ENCODE measurements around the gene MED25. TPM values are rescaled to one million over a fixed set of nuclear protein-coding genes. Genes with fewer than 3 reads are reported as not detected.

The MED25 gene
- total RNA-seq, 1 experiment from 2014 or later = 81.2 TPM

DNA sequence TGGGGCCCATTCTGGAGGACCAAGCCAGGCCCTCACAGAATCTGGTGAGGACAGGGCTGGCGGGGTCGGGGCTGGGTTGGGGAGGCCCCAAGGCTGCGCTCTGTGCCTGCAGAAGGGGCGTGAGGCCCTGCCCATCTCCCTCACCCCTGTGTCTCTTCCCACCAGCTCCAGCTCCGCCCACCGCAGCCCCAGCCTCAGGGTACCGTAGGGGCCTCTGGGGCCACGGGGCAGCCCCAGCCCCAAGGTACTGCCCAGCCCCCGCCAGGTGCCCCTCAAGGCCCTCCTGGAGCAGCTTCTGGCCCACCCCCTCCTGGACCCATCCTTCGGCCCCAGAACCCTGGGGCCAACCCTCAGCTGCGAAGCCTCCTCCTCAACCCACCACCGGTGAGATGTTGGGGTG is 17.5 kb downstream of the MED25 start:
- DNase-seq (ENCODE audit: low spot score) = no peak
- no peaks in the 10 kb centered on the region for H3K27me3 Mint-ChIP-seq (ENCODE audit: low read depth)
- POLR2A ChIA-PET = no interaction called here
- no peak for ATAC-seq
- TF ChIP-seq FOXP1 (CRISPR knock-in tag; IDR thresholded peaks at IDR 0.05; ENCODE audit: borderline replicate concordance) (no peak), ZNF219 (CRISPR knock-in tag; IDR thresholded peaks at IDR 0.05; ENCODE audit: borderline replicate concordance) (no peak), SMAD3 (CRISPR knock-in tag; IDR thresholded peaks at IDR 0.05; ENCODE audit: borderline replicate concordance) (no peak), ATF3 (CRISPR knock-in tag; conservative IDR thresholded peaks at IDR 0.05) (no peak), EMX1 (CRISPR knock-in tag; IDR thresholded peaks at IDR 0.05) (no peak), TCF7 (CRISPR knock-in tag; IDR thresholded peaks at IDR 0.05; ENCODE audit: low read depth) (no peak), RORB (CRISPR knock-in tag; IDR thresholded peaks at IDR 0.05) (no peak)
- TF ChIP-seq, protein P1, sequence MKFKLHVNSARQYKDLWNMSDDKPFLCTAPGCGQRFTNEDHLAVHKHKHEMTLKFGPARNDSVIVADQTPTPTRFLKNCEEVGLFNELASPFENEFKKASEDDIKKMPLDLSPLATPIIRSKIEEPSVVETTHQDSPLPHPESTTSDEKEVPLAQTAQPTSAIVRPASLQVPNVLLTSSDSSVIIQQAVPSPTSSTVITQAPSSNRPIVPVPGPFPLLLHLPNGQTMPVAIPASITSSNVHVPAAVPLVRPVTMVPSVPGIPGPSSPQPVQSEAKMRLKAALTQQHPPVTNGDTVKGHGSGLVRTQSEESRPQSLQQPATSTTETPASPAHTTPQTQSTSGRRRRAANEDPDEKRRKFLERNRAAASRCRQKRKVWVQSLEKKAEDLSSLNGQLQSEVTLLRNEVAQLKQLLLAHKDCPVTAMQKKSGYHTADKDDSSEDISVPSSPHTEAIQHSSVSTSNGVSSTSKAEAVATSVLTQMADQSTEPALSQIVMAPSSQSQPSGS (CRISPR knock-in tag; IDR thresholded peaks at IDR 0.05; ENCODE audit: borderline replicate concordance, low read depth) = no peak
- TF ChIP-seq, protein P2, sequence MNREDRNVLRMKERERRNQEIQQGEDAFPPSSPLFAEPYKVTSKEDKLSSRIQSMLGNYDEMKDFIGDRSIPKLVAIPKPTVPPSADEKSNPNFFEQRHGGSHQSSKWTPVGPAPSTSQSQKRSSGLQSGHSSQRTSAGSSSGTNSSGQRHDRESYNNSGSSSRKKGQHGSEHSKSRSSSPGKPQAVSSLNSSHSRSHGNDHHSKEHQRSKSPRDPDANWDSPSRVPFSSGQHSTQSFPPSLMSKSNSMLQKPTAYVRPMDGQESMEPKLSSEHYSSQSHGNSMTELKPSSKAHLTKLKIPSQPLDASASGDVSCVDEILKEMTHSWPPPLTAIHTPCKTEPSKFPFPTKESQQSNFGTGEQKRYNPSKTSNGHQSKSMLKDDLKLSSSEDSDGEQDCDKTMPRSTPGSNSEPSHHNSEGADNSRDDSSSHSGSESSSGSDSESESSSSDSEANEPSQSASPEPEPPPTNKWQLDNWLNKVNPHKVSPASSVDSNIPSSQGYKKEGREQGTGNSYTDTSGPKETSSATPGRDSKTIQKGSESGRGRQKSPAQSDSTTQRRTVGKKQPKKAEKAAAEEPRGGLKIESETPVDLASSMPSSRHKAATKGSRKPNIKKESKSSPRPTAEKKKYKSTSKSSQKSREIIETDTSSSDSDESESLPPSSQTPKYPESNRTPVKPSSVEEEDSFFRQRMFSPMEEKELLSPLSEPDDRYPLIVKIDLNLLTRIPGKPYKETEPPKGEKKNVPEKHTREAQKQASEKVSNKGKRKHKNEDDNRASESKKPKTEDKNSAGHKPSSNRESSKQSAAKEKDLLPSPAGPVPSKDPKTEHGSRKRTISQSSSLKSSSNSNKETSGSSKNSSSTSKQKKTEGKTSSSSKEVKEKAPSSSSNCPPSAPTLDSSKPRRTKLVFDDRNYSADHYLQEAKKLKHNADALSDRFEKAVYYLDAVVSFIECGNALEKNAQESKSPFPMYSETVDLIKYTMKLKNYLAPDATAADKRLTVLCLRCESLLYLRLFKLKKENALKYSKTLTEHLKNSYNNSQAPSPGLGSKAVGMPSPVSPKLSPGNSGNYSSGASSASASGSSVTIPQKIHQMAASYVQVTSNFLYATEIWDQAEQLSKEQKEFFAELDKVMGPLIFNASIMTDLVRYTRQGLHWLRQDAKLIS (CRISPR knock-in tag; IDR thresholded peaks at IDR 0.05; ENCODE audit: borderline replicate concordance) = no peak
- TF ChIP-seq, protein P3, sequence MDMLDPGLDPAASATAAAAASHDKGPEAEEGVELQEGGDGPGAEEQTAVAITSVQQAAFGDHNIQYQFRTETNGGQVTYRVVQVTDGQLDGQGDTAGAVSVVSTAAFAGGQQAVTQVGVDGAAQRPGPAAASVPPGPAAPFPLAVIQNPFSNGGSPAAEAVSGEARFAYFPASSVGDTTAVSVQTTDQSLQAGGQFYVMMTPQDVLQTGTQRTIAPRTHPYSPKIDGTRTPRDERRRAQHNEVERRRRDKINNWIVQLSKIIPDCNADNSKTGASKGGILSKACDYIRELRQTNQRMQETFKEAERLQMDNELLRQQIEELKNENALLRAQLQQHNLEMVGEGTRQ (CRISPR knock-in tag; IDR thresholded peaks at IDR 0.05) = no peak
- CTCF ChIA-PET = interaction anchor here (0.6 to 1.0 kb wide), 2 partner anchors 64 to 68 kb away, joined by 3 read pairs; partner anchors contain the start of gene AP2A1
- no peak overlapping the region for H3K27ac Mint-ChIP-seq
- H3K36me3 Mint-ChIP-seq = peaks cover 53% of the 10 kb centered on the region
- no peaks in the 10 kb centered on the region for H3K4me1 Mint-ChIP-seq
- H3K9me3 Mint-ChIP-seq = no peaks in the 10 kb centered on the region
- H3K4me3 Mint-ChIP-seq = no peak overlapping the region

DNA sequence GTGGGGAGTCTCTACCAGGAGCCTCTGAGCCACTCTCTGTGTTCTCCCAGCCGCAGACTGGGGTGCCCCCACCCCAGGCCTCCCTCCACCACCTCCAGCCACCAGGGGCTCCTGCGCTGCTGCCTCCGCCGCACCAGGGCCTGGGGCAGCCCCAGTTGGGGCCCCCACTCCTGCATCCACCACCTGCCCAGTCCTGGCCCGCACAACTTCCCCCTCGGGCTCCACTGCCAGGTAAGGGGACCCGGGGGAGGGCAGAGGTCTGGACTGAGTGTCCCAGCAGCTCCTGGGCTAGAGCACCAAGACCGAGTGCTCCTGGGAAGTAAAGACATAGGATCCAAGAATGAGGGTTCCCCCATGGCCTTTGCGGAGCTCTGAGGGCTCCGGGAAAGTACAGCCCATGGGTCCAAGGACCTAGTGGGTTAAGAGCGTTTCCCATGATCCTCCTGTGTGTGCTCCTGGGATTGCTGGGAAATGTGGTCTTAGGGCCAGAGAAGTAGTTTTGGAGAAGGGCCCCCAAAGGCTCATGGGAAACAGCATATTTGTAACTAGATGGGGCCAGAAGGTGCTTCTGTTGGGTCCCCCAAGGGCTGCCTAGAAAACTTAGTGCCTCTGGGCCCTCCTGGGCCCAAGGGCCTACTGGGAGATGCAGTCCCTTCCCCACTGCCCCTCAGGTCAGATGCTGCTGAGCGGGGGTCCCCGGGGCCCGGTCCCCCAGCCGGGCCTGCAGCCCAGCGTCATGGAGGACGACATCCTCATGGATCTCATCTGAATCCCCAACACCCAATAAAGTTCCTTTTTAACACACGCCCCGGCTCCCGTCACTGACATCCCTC is 18.3 kb downstream of the MED25 start:
- CTCF ChIA-PET = interaction anchor here (0.6 to 1.0 kb wide), 2 partner anchors 65 to 69 kb away, joined by 3 read pairs; partner anchors contain the start of gene AP2A1
- no peak for DNase-seq (ENCODE audit: low spot score)
- peaks cover 55% of the 10 kb centered on the region for H3K36me3 Mint-ChIP-seq
- no peak overlapping the region for H3K4me3 Mint-ChIP-seq
- no peak overlapping the region for H3K27ac Mint-ChIP-seq
- no peaks in the 10 kb centered on the region for H3K27me3 Mint-ChIP-seq (ENCODE audit: low read depth)
- no peaks in the 10 kb centered on the region for H3K9me3 Mint-ChIP-seq
- TF ChIP-seq ZNF121 (CRISPR knock-in tag; IDR thresholded peaks at IDR 0.05) (no peak), ZNF219 (CRISPR knock-in tag; IDR thresholded peaks at IDR 0.05; ENCODE audit: borderline replicate concordance) (no peak)
- no peaks in the 10 kb centered on the region for H3K4me1 Mint-ChIP-seq
- ATAC-seq = no peak
- POLR2A ChIA-PET = no interaction called here

DNA sequence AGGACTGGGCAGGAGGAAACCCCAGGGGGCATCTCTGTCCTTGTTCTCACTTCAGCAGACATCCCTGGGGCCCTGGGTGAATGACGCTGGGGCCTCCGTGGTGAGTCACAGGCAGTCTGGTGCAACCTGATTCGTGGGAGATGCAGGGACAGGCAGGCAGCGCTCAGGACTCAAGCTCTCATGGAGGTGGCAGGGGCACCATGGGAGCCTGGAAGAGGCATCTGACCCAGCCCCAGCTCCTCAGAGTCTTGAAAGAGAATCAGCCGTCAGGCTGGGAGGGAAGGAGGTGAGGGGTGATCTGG is 18.9 kb downstream of the MED25 start:
- Mint-ChIP-seq H3K9me3 (no peaks in the 10 kb centered on the region), H3K27ac (0 out of 2 replicates have a peak overlapping the region, but pooled peaks have one; percentile 9), H3K27me3 (ENCODE audit: low read depth) (no peaks in the 10 kb centered on the region), H3K36me3 (peaks cover 55% of the 10 kb centered on the region), H3K4me1 (no peaks in the 10 kb centered on the region), H3K4me3 (no peak overlapping the region)
- POLR2A ChIA-PET = interaction anchor here (0.6 kb wide), 1 partner anchor 42 kb away, joined by 3 read pairs; no protein-coding TSS in a partner anchor
- CTCF ChIA-PET = no interaction called here
- ATAC-seq (no peak), DNase-seq (ENCODE audit: low spot score) (no peak)
- no peak for TF ChIP-seq ZBTB21 (CRISPR knock-in tag; IDR thresholded peaks at IDR 0.05; ENCODE audit: borderline replicate concordance)
- TF ChIP-seq TEAD4 (CRISPR knock-in tag; IDR thresholded peaks at IDR 0.05) = no peak
- TF ChIP-seq, protein P4, sequence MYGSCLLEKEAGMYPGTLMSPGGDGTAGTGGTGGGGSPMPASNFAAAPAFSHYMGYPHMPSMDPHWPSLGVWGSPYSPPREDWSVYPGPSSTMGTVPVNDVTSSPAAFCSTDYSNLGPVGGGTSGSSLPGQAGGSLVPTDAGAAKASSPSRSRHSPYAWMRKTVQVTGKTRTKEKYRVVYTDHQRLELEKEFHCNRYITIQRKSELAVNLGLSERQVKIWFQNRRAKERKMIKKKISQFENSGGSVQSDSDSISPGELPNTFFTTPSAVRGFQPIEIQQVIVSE (CRISPR knock-in tag; IDR thresholded peaks at IDR 0.05; ENCODE audit: borderline replicate concordance) = no peak

All from WTC11 (cell line).